GM19397 (cell line): ENCODE results near the gene SYNDIG1L.
"Not testable (repeated sequence)": the region's sequence is repeated elsewhere in the genome, so short reads cannot be mapped to it uniquely, and the experiment has no call there.

Source experiments
- ATAC-seq: cut with Tn5 transposase; IDR thresholded peaks from one replicate; pipeline ENCODE4 v1.9.1; 2021; ENCODE audit warnings: mild to moderate bottlenecking, moderate library complexity; ENCODE audit not compliant: unreplicated experiment

SYNDIG1L gene

DNA sequence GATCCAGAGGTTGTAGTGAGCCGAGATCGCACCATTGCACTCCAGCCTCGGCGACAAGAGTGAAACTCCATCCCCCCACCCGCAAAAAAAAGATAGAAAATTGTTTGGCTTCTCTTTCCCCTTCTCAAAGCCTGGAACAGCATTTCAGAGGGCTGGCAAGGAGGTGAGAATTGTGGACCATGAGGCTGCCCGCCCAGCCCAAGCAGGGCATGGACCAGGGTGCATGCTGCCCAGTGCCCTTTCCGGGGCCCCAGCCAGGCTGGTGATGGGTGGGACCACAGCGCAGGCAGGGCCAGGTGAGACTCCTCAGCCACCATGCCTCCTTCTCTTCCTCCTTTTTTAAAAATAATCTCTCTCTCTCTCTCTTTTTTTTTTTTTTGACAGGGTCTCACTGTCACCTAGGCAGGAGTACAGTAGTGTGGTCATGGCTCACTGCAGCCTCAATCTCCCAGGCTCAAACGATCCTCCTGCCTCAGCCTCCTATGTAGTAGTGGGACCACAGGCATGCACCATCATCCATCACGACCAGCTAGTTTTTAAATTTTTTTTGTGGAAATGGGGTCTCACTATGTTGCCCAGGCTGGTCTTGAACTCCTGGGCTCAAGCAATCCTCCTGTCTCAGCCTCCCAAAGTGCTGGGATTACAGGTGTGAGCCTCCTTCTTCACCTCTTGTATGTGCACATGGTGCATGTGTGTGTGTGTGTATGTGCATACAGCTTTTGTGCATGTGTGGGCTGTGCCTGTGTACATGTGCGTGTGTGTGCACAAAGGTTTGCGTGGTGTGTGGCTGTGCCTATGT, 22.2 kb downstream of the SYNDIG1L start:
- ATAC-seq, result no peak

DNA sequence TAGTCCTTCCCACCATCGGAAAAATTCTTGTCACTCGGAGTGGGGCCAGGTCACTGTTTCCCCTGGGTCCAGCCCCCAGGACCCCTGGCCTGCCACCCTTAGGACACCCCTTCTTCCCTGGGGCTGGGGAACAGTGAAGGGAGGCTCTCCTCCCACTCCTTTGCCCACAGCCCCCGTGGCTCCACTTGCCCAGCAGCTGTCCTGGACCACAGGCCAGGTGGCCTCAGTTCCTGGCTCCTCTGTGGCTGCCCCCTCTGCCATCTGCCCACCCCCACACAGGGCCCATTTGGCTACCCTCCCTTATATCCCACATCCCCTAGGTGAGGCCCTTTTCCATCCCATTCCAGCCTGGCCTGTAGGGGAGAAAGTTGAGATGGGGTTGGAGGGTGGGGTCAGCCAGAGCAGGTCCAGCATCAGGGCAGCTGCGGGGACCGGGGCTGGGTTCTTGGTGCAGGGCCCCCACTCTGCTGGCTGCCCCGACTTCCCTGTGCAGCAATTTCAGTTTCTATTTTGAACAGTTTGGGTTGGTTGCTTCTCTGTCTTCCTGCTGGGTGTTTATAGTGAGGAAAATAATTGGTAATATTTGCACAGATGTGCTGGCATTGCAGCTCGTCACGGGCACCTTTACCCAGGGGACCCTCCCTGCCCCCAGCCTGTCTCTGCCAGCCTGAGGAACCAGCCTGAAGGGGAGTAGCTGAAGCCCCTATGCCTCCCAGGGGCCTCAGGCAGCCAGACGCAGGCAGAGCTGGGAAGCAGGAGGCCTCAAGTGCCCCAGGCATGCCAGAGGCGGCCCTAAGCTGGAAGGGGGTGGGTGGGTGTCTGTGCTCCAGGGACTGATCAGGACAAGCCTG, 23.4 kb downstream of the SYNDIG1L start:
- no peak for ATAC-seq

DNA sequence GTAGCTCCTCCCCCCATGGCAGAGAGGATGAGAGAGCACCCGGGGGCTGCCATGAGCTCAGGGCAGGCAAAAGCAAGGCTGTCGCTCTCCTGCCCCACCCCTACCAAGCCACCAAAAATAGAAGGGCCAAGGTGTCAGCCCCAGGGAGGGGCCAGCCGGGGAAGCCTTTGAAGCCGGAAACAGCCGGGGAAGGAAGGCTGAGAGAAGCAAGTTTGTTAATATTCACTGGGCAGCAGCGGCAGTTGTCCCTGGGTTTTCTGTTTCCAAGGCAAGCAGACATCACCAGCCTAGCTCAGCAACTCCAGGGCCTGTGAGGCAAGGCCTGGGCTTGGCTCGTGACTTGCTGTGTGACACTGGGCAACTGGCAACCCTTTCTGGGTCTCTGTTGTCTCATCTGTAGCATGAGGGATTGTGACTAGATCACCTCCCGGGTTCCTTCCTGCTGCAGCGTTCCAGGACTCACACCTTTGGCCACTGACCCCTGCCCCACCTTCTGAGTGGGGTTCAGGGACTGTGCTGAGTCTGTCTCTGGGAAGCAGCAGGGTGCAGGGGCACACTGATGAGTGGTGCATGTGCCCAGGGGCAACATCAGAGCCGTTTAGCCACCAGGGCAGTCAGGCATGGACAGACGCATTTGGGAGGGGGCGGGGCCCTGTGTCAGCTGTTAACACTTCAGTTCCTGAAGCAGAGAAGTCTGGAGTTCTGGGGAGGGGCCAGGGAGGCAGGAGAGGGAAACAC, 24.3 kb downstream of the SYNDIG1L start:
- peak; percentile 60 for ATAC-seq

DNA sequence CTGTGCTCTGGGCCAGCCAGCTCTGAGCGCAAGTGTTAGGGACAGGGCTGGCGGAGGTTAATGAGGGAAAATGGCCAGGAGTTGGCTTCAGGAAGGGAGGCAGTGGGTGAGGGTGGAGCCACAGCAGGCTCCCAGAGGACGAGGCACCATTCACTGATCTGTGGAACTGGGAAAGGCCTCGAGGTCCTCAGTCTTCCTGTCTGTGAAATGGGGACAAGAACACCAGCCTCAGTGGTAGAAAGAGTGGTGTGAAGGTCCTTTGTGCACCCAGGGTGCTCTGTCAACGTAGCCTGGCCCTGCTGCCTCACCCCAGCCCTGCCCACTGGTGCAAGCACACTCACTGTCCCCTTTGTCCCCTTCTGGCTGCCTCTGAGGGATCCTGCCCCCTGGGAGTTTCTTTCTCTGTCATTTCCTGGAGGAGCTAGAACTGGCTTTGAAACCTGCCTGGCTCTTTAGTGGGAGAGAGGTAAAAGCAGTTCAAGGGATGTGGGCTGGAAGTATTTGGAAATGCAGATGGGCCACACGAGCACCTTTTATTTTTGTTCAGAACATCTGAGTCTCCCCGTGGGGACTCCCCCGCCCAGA, 25.0 kb downstream of the SYNDIG1L start:
- ATAC-seq, result no peak

DNA sequence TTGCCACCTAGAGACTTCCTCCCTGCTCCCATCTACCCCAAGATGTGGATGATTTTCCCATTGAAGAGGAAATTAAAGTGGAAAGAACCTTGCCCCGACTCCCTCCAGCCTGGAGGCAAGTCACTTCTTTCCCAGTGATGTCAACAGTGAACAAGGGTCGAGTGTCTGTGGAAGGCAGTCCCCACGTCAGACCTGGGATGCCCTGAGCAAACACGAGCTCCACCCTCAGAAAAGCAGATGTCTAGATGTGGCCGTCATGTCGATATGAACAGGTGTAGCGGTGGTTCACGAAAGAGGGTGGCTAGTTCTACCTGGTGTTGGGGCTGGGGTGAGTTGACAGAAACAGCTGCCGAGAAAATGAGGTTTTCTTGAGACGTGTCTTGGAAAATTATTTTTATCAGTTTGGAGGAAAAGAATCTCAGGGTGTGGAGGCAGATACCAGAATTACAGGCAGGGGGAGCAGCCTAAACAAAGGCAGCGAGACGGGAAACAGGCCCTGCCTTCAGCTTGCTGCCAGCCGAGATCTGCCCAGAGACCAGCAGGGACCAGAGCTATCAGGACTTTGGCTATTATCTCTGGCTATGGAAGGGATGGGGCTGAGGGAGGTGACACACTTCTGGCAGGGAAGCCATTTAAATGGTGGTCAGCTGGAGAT, 25.9 kb downstream of the SYNDIG1L start:
- no peak for ATAC-seq

DNA sequence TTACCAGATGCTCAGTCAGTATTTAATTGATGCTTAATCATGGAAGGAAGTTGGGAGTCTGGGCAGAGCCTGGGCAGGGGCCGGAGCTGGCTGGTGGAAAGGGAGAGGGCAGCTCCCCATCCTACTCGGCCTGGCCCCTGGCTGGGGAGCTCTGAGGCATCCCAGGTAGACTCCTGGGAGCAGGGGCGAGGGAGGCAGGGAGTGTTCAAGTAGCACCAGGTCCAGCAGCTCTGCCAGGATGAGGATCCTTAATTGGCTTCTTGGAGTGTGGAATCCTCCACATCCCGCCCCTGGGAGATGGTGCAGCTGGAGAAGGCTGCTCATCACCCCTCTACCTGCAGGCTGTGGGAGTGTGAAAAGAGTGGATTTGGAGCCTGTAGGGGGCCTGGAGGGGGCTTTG, 30.9 kb downstream of the SYNDIG1L start:
- ATAC-seq, result no peak

DNA sequence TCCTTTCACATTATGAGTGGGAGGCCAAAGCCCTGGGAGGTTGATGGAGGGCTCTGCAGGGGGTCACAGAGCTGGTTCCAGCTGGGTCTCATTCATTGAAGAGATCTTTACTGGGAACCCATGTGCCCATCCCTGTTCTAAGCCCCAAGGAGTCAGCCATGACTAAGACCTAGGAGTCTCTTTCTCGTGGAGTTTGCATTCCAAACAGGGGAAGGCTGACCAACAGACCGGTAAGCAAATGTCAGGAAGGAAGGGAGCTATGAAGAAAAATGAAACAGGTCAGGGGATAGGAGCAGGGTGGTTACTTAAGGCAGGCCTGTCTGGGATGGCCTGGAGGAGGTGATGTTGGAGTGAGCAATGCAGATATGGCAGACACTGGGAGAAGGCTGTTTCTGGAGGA, 31.5 kb downstream of the SYNDIG1L start:
- no peak for ATAC-seq

DNA sequence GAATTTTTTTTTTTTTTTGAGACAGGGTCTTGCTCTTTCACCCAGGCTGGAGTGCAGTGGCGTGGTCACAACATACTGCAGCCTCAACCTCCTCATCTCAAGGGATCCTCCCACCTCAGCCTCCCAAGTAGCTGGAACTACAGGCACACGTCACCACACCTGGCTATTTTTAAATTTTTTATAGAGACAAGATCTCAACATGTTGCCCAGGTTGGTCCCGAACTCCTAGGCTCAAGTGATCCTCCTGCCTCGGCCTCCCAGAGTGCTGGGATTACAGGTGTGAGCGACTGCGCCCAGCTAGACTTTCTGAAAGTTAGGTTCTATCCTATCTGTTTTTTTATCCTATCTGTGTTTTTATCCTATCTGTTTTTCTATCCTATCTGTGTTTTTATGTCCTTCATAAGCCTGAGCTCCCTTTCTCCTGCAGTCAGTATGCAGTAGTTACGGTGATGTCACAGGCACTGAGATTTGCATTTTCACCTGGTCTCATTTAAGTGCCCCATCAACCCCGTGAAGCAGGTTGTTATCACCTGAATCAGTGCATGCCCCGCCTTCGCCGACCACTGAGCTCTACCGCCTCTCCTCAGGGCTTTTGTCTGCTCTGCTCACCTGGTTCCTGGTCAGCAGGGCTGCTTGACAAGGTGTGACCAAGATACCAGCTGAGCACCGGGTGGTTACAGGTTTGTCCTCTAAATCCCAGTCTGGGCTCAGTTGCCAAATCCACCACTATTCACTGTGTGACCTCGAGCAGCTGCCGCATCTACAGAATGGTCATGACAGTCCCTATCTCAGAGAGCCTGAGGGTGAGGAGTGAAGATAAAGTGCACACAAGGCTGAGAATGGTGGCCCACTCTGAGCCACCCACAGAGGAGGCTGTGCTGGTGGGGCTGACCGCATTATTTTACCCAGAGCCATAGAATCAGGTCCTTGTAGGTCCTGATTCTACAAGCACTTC, 33.1 kb downstream of the SYNDIG1L start:
- no peak for ATAC-seq

DNA sequence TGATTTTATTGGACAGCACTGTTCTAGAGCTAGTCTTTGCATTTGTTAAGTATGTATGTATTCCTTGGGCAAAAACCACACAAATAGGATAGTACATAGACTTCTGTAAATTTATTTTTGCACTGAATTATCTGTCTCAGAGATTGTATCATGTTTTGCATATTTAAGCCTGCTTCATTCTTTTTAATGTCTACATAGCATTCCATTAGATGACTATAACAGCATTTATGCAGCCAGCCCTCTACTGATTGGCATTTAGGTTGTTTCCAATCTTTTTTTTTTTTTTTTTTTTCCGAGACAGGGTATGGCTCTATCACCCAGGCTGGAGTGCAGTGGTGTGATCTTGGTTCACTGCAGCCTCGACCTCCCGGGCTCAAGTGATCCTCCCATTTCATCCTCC, 34.5 kb downstream of the SYNDIG1L start:
- no peak for ATAC-seq

DNA sequence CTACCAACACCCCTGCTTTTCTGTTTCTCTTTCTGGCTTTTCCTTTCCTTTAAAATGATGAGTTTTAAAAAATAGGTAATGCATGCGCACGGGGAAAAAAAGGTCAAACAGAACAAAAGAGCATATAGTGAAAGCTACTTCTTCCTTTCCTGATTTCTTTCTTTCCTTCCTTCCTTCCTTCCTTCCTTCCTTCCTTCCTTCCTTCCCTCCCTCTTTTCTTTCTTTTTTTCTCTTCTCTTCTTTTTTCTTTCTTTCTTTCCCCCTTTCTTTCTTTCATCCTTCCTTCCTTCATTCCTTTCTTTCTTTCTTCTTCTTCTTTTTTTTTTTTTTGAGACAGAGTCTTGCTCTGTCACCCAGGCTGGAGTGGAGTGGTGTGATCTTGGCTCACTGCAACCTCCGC, 35.5 kb downstream of the SYNDIG1L start:
- not testable (repeated sequence) for ATAC-seq

DNA sequence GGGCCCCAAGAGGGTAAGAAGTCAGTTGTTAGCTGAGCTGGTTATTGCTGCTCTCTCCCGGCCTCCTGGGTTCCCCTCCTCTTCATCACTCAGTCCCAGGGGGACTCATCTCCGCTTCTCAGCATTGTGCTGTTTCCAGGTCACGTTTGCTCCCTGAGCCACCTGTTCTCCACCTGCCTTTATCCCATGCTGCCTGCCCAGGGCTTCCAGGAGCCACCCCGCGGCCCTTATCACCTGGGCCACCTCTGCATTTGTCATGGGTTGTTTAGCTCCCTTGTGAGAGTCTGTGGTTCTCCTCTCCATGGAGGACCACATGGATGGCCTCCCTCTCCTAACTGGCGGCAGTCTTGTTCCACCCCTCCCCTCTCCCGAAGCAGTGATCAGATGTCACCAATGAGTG, 36.0 kb downstream of the SYNDIG1L start:
- ATAC-seq, result no peak

DNA sequence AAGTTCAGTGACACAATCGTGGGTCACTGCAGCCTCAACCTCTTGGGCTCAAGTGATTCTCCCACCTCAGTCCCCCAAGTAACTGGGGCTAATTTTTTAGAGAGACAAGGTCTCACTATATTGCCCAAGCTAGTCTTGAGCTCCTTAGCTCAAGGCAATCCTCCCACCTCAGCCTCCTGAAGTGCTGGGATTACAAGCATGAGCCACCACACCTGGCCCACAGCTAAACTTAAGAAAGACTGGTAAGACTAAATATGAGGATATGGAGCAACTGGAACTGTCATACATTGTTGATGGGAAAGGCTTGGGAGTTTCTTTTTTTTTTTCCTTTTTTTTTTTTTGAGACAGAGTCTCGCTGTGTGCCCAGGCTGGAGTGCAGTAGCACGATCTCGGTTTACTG, 43.8 kb downstream of the SYNDIG1L start:
- ATAC-seq, result no peak

DNA sequence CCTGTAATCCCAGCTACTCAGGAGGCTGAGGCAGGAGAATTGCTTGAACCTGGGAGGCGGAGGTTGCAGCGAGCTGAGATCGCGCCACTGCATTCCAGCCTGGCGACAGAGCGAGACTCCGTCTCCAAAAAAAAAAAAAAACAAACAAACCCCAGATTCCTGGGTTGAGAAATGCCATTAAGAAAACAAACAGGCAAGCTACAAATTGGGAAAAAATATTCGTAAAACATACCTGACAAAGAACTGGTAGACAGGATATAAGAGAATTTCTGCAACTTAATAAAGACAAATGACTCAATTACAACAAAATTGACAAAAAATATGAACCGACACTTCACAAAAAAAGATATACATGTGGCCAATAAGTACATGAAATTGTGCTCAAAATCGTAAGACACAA, 44.4 kb downstream of the SYNDIG1L start:
- ATAC-seq, result not testable (repeated sequence)

DNA sequence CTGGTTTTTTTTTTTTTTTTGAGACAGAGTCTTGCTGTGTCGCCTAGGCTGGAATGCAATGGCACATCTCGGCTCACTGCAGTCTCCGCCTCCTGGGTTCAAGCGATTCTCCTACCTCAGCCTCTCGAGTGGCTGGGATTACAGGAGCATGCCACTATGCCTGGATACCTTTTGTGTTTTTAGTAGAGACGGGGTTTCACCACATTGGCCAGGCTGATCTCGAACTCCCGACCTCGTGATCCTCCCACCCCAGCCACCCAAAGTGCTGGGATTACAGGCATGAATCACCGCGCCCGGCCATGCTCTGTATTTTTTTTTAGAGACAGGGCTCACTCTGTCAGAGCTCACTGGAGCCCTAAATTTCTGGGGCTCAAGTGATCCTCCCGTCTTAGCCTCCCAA, 45.2 kb downstream of the SYNDIG1L start:
- no peak for ATAC-seq

DNA sequence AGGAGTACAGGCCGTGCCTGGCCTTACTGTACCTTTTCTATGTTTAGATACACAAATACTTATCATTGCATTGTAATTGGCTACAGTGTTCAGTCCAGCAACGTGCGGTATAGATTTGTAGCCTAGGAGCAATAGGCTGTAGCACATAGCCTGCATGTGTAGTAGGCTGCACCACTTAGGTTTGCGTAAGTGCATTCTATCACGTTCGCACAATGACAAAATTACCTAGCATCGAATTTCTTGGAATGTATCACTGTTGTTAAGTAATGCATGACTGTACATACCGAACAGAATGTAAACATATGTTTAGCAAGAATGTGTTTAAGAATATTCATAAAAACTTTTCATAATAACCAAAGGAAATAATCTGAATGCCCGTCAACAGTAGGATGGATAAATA, 45.8 kb downstream of the SYNDIG1L start:
- ATAC-seq, result no peak

DNA sequence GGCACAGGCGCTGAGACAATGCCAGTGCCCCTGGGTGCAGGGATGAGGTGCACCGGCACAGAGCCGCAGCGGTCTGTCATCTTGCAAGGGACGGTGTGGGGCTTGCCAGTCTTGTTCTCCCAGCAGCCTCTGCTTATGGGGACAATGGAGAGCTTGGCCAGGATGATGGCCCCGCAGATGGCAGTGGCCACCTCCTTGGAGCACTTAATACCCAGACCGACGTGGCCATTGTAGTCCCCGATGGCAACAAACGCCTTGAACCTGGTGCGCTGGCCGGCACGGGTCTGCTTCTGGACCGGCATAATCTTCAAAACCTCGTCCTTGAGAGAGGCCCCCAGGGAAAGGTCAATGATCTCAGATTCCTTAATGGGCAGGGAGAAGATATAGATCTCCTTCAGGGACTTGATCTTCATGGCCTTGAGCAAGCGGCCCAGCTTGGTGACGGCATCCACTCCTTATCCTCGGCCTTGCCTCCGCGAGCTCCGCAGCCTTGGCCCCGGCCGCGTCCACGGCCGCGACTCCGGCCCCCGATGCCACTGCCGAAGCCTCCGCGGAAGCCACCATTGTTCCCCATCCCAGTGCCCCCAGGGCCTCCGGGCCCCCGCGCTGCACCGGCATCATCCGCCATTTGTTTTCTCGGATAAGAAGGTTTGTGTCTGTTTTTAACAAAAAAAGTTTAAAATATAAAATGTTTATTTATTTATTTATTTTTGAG, 47.9 kb downstream of the SYNDIG1L start:
- no peak for ATAC-seq

DNA sequence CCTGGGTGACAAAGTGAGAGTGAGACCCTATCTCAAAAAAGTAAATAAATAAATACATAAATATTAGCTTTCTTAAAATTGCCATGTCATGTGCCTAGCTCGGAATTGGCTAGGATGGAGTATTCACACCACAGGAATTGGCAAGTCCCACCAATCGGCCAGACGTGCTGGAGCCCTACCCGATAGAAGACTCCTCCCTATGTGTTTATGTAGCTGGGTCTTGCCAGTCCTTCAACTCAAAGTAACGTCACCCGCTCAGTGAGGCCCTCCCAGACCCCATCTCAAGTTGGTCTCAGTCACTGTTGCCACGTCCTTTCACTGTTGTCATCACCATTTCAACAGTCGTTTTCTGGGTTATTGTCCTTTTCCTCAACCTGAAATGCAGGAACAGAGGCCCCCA, 57.6 kb downstream of the SYNDIG1L start:
- ATAC-seq, result no peak

DNA sequence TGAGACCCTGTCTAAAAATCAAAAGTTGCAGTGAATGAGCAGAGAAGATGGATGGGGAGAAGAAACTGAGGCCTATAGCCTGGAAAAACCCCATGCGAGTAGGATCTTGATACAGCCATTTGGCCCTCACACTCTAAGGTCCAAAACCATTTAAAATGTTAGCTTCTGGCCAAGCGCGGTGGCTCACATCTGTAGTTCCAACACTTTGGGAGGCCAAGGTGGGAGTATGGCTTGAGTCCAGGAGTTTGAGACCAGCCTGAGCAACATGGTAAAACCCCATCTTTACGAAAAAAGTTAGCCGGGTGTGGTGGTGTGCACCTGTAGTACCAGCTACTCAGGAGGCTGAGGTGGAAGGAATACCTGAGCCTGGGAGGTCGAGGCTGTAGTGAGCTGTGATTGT, 58.0 kb downstream of the SYNDIG1L start:
- no peak for ATAC-seq
